IMR-90 (cell line): ENCODE data around the gene MAB21L4. TPM values are rescaled to one million over a fixed set of nuclear protein-coding genes. Genes with fewer than 3 reads are reported as not detected.

ENCODE experiments used
- ATAC-seq: fragments of 200-7000 bp; cut with Tn5 transposase; 2 replicates; pipeline ENCODE4 v1.9.1; 2020; ENCODE audit warnings: low read depth, mild to moderate bottlenecking, moderate library complexity
- BruUV-seq: library from RNA; stranded (reverse); fragments of 400-500 nt; replicated peaks from 2 replicates; lab custom pipeline; 2021; lab: Mats Ljungman, UMichigan
- CTCF ChIA-PET: fragments of 300-600 bp; formaldehyde crosslinking; extraction: SDS; loops from one replicate; lab custom pipeline; 2021; ENCODE audit warnings: antibody characterized with exemption; lab: Yijun Ruan, JAX
- POLR2A ChIA-PET: fragments of 300-600 bp; sonication (Branson Sonifier 250); formaldehyde crosslinking; loops from one replicate; lab custom pipeline; 2022; ENCODE audit warnings: antibody characterized with exemption; ENCODE audit not compliant: unreplicated experiment; lab: Charles Lee
- DNase-seq: peaks from one replicate; pipeline ENCODE4 v3.0.0; 2013
- H2AFZ ChIP-seq: replicated peaks from 2 replicates; pipeline ENCODE3; 2013; ENCODE audit warnings: low read length, mild to moderate bottlenecking; ENCODE audit not compliant: poor library complexity
- H2AK5ac ChIP-seq: 2 replicates; pipeline ENCODE4 v1.6.1; 2013; ENCODE audit warnings: low read depth, low read length, inconsistent platforms
- H2AK9ac ChIP-seq: replicated peaks from 2 replicates; pipeline ENCODE3; 2013; ENCODE audit warnings: mild to moderate bottlenecking, low read depth, low read length, moderate library complexity; ENCODE audit not compliant: poor library complexity
- H2BK120ac ChIP-seq: 2 replicates; pipeline ENCODE4 v1.6.1; 2013; ENCODE audit warnings: low read depth, low read length, inconsistent platforms
- H2BK15ac ChIP-seq: 3 replicates; pipeline ENCODE4 v1.6.1; 2013; ENCODE audit warnings: low read depth, low read length, inconsistent platforms
- H2BK20ac ChIP-seq: 2 replicates; pipeline ENCODE4 v1.6.1; 2013; ENCODE audit warnings: low read depth, mild to moderate bottlenecking, inconsistent platforms, low read length, moderate library complexity
- H2BK5ac ChIP-seq: 2 replicates; pipeline ENCODE4 v1.6.1; 2013; ENCODE audit warnings: mild to moderate bottlenecking, low read depth, low read length, inconsistent platforms; ENCODE audit not compliant: poor library complexity, severe bottlenecking
- H3K14ac ChIP-seq: replicated peaks from 2 replicates; pipeline ENCODE4 v1.6.1; 2013; ENCODE audit warnings: low read depth, low read length, inconsistent platforms
- H3K18ac ChIP-seq: 2 replicates; pipeline ENCODE4 v1.6.1; 2013; ENCODE audit warnings: low read depth, low read length, control low read depth
- H3K23ac ChIP-seq: 2 replicates; pipeline ENCODE4 v1.6.1; 2013; ENCODE audit warnings: low read depth, low read length, inconsistent platforms
- H3K27ac ChIP-seq: 2 replicates; pipeline ENCODE4 v1.5.1; 2013; ENCODE audit warnings: mild to moderate bottlenecking, control low read depth, low read length; ENCODE audit not compliant: insufficient read depth
- H3K27me3 ChIP-seq: 2 replicates; pipeline ENCODE4 v1.6.1; 2013; ENCODE audit warnings: low read length; ENCODE audit not compliant: control insufficient read depth, insufficient read depth
- H3K36me3 ChIP-seq: 2 replicates; pipeline ENCODE4 v1.6.1; 2013; ENCODE audit warnings: low read length, mixed read lengths; ENCODE audit not compliant: control insufficient read depth, insufficient read depth
- H3K4ac ChIP-seq: 2 replicates; pipeline ENCODE4 v1.6.1; 2013; ENCODE audit warnings: low read depth, low read length, inconsistent platforms
- H3K4me1 ChIP-seq: 2 replicates; pipeline ENCODE4 v1.6.1; 2013; ENCODE audit warnings: low read length, mixed read lengths; ENCODE audit not compliant: control insufficient read depth, insufficient read depth
- H3K4me2 ChIP-seq: 2 replicates; pipeline ENCODE4 v1.6.1; 2013; ENCODE audit warnings: low read depth, mild to moderate bottlenecking, control low read depth, low read length, moderate library complexity
- H3K4me3 ChIP-seq: 2 replicates; pipeline ENCODE4 v1.5.1; 2013; ENCODE audit warnings: low read depth, mild to moderate bottlenecking, control low read depth, low read length, moderate library complexity; ENCODE audit not compliant: insufficient read depth
- H3K56ac ChIP-seq: 2 replicates; pipeline ENCODE4 v1.6.1; 2013; ENCODE audit warnings: low read length, inconsistent platforms; ENCODE audit not compliant: insufficient read depth; ENCODE audit errors: extremely low read depth
- H3K79me1 ChIP-seq, 2 experiments: 2 replicates each; pipeline ENCODE4 v1.6.1; 2013; ENCODE audit warnings: low read length in 2 of 2, inconsistent platforms in 1 of 2, low read depth in 1 of 2
- H3K9ac ChIP-seq: 2 replicates; pipeline ENCODE4 v1.6.1; 2013; ENCODE audit warnings: low read depth, low read length, control low read depth
- H3K9me1 ChIP-seq: 2 replicates; pipeline ENCODE4 v1.6.1; 2013; ENCODE audit warnings: low read length, inconsistent platforms; ENCODE audit not compliant: insufficient read depth
- H3K9me3 ChIP-seq: 2 replicates; pipeline ENCODE4 v1.6.1; 2013; ENCODE audit warnings: low read length; ENCODE audit not compliant: control insufficient read depth, insufficient read depth
- H4K20me1 ChIP-seq: 2 replicates; pipeline ENCODE4 v1.6.1; 2013; ENCODE audit warnings: low read length, inconsistent platforms; ENCODE audit not compliant: insufficient read depth
- H4K5ac ChIP-seq: 2 replicates; pipeline ENCODE4 v1.6.1; 2013; ENCODE audit warnings: mild to moderate bottlenecking, low read depth, low read length, control low read depth
- H4K8ac ChIP-seq, 2 experiments: 2 replicates each; pipeline ENCODE4 v1.6.1; 2013; ENCODE audit warnings: low read depth in 2 of 2, low read length in 2 of 2, control low read depth in 1 of 2, inconsistent platforms in 1 of 2
- H4K91ac ChIP-seq: 2 replicates; pipeline ENCODE4 v1.6.1; 2013; ENCODE audit warnings: low read depth, low read length, inconsistent platforms; ENCODE audit not compliant: insufficient read depth
- CEBPB ChIP-seq: IDR thresholded peaks from 2 replicates; pipeline ENCODE4 v1.6.1; 2012; ENCODE audit warnings: low read depth, low read length, improper control_type of control experiment
- CHD1 ChIP-seq: IDR thresholded peaks from 2 replicates; pipeline ENCODE4 v1.6.1; 2012; ENCODE audit warnings: low read depth, low read length, improper control_type of control experiment
- FOS ChIP-seq: fragments of 150-350 bp; IDR thresholded peaks from 2 replicates; pipeline ENCODE4 v1.6.1; 2016; ENCODE audit warnings: low read depth, low read length
- MAZ ChIP-seq: IDR thresholded peaks from 2 replicates; pipeline ENCODE4 v1.6.1; 2012; ENCODE audit warnings: low read depth, mild to moderate bottlenecking, low read length, improper control_type of control experiment, moderate library complexity, borderline replicate concordance
- MXI1 ChIP-seq: IDR thresholded peaks from 2 replicates; pipeline ENCODE4 v1.6.1; 2012; ENCODE audit warnings: low read depth, mild to moderate bottlenecking, low read length, moderate library complexity, borderline replicate concordance
- POLR2A ChIP-seq: IDR thresholded peaks from 2 replicates; pipeline ENCODE4 v1.6.1; 2012; ENCODE audit warnings: mild to moderate bottlenecking, low read depth, low read length
- RAD21 ChIP-seq: IDR thresholded peaks from 2 replicates; pipeline ENCODE4 v1.6.1; 2012; ENCODE audit warnings: low read length, improper control_type of control experiment
- RFX5 ChIP-seq: IDR thresholded peaks from 2 replicates; pipeline ENCODE4 v1.8.0; 2012; ENCODE audit warnings: low read depth, mild to moderate bottlenecking, low read length, moderate library complexity
- WGBS, 2 experiments: methylation state at CpG; one replicate each; pipeline versions ENCODE4 v1.1.5 to v1.1.7; 2013; ENCODE audit warnings: missing lambda C conversion rate in 2 of 2; ENCODE audit not compliant: insufficient read length in 1 of 2; ENCODE audit errors: extremely low coverage in 2 of 2; 5-methylcytosine and 5-hydroxymethylcytosine counted together
- dilution Hi-C: fragments of 300-500 bp; cut with HindIII; formaldehyde crosslinking; loops from one replicate; pipeline ENCODE4 v1.14.3; 2018; ENCODE audit warnings: low sequenced_read_pairs; ENCODE audit not compliant: unreplicated experiment
- in situ Hi-C: fragments of 300-500 bp; cut with MboI; formaldehyde crosslinking; loops from 3 replicates; pipeline ENCODE4 v1.14.3; 2019; ENCODE audit warnings: low sequenced_read_pairs, inconsistent platforms, mixed read lengths
- intact Hi-C: fragments of 100-400 bp; cut with micrococcal nuclease; formaldehyde crosslinking; loops from 2 replicates; pipeline ENCODE4 v1.10.0; 2022
- polyA plus RNA-seq, 3 experiments: library from polyadenylated mRNA; depleted of rRNA; stranded (reverse); fragments of >200 nt; gene quantifications; 2 replicates each; pipeline ENCODE4 v1.2.3, GENCODE V29; 2012; ENCODE audit warnings: low replicate concordance in 1 of 3
- total RNA-seq: library from RNA; depleted of rRNA; stranded (reverse); fragments of >200 nt; gene quantifications from 2 replicates; pipeline ENCODE4 v1.2.3, GENCODE V29; 2012
- TF ChIP-seq, protein P1 (sequence below): conservative IDR thresholded peaks from 2 replicates; pipeline ENCODE4 v1.5.1; 2012; ENCODE audit warnings: mild to moderate bottlenecking, low read depth, low read length, improper control_type of control experiment
- TF ChIP-seq, protein P2 (sequence below): fragments of 150-350 bp; IDR thresholded peaks from 2 replicates; pipeline ENCODE4 v1.6.1; 2017; ENCODE audit warnings: mild to moderate bottlenecking, antibody characterized with exemption, low read length, low read depth
- TF ChIP-seq, protein P3 (sequence below): fragments of 150-350 bp; IDR thresholded peaks from 2 replicates; pipeline ENCODE4 v1.6.1; 2016; ENCODE audit warnings: low read depth, mild to moderate bottlenecking, low read length, moderate library complexity, borderline replicate concordance

Gene MAB21L4
- total and polyA plus RNA-seq, 2 of the 4 experiments (the other 2 are of a cell fraction) = not detected

DNA sequence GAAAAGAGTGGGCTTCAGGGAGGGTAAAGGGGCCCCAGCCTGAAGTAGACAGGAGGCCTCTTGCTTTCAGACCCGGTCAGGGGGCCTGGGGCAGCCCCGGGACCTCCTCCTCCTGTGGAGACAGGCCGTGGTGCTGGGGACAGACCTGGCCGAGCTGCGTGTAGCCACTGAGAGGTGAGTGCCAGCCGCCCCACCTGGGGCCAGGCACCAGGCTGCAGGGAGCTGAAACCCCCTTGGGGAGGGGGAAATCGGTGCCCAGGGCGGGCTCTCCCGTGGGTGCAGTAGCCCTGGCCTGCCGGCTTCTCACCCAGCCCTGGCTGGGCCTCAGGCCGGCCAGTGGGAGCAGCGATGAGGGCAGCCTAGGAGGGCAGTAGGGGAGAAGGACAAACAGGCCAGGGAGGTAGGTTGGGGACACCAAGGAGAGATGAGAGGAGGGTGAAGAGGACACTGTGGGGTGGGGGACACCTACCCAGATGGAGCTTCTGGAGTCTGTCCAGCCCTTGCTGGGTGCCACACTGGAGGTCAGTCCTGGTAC, 34.2 kb upstream of the MAB21L4 start:
- Histone ChIP-seq H4K5ac (no peak overlapping the region), H2AFZ (no peak overlapping the region), H3K27ac (no peak overlapping the region), H3K79me1 (no peaks in the 10 kb centered on the region), H3K36me3 (no peaks in the 10 kb centered on the region), H2BK120ac (no peak overlapping the region), H3K56ac (no peak overlapping the region), H2BK20ac (no peak overlapping the region), H3K14ac (no peak overlapping the region), H3K4ac (no peak overlapping the region), H3K4me1 (peaks cover 1% of the 10 kb centered on the region; the same call in 1 of the 2 replicates), H3K18ac (no peak overlapping the region), H3K27me3 (peaks cover 23% of the 10 kb centered on the region), H3K4me2 (no peak overlapping the region), H2BK5ac (no peak overlapping the region), H3K9me3 (no peaks in the 10 kb centered on the region), H3K4me3 (no peak overlapping the region), H2AK5ac (no peak overlapping the region), H4K20me1 (no peaks in the 10 kb centered on the region), H3K9ac (no peak overlapping the region), H3K9me1 (no peaks in the 10 kb centered on the region), H4K8ac (no peak overlapping the region), H4K91ac (no peak overlapping the region), H2BK15ac (no peak overlapping the region), H2AK9ac (no peak overlapping the region), H3K23ac (no peak overlapping the region)
- ATAC-seq (no peak), DNase-seq (no peak)
- in situ Hi-C loops = no loop called here
- intact Hi-C loops = no loop called here
- no TSS peak for BruUV-seq
- dilution Hi-C loops = no loop called here
- POLR2A ChIA-PET = no interaction called here
- CTCF ChIA-PET = no interaction called here
- TF ChIP-seq CEBPB = no peak
- no peak for TF ChIP-seq CHD1
- no peak for TF ChIP-seq POLR2A
- TF ChIP-seq, protein P1, sequence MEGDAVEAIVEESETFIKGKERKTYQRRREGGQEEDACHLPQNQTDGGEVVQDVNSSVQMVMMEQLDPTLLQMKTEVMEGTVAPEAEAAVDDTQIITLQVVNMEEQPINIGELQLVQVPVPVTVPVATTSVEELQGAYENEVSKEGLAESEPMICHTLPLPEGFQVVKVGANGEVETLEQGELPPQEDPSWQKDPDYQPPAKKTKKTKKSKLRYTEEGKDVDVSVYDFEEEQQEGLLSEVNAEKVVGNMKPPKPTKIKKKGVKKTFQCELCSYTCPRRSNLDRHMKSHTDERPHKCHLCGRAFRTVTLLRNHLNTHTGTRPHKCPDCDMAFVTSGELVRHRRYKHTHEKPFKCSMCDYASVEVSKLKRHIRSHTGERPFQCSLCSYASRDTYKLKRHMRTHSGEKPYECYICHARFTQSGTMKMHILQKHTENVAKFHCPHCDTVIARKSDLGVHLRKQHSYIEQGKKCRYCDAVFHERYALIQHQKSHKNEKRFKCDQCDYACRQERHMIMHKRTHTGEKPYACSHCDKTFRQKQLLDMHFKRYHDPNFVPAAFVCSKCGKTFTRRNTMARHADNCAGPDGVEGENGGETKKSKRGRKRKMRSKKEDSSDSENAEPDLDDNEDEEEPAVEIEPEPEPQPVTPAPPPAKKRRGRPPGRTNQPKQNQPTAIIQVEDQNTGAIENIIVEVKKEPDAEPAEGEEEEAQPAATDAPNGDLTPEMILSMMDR = no peak
- no peak for TF ChIP-seq MXI1
- TF ChIP-seq, protein P2, sequence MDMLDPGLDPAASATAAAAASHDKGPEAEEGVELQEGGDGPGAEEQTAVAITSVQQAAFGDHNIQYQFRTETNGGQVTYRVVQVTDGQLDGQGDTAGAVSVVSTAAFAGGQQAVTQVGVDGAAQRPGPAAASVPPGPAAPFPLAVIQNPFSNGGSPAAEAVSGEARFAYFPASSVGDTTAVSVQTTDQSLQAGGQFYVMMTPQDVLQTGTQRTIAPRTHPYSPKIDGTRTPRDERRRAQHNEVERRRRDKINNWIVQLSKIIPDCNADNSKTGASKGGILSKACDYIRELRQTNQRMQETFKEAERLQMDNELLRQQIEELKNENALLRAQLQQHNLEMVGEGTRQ = no peak
- no peak for TF ChIP-seq RAD21
- TF ChIP-seq, protein P3, sequence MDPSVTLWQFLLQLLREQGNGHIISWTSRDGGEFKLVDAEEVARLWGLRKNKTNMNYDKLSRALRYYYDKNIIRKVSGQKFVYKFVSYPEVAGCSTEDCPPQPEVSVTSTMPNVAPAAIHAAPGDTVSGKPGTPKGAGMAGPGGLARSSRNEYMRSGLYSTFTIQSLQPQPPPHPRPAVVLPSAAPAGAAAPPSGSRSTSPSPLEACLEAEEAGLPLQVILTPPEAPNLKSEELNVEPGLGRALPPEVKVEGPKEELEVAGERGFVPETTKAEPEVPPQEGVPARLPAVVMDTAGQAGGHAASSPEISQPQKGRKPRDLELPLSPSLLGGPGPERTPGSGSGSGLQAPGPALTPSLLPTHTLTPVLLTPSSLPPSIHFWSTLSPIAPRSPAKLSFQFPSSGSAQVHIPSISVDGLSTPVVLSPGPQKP = no peak
- TF ChIP-seq FOS = no peak
- no peak for TF ChIP-seq MAZ
- TF ChIP-seq RFX5 = no peak
- WGBS, 2 experiments = 73% methylated on average over 2 of the region's 12 CpGs; no CpG with 5 or more reads in 1 of the 2 experiments
